Astrocyte (in vitro differentiated cells and primary cell): ENCODE results near the gene ENO2. TPM values are rescaled to one million over a fixed set of nuclear protein-coding genes. Genes with fewer than 3 reads are reported as not detected.
A peak's percentile ranks its signal among the peaks of the same experiment; 100 is the strongest.

Experiments
- DNase-seq: peaks from one replicate; pipeline ENCODE4 v3.0.0-alpha.2; 2010; ENCODE audit warnings: low read depth
- FAIRE-seq: peaks from 2 replicates; lab custom pipeline; 2011; peaks lifted over from hg19 to GRCh38; lab: Jason Lieb, UNC
- H2AFZ ChIP-seq: 2 replicates; pipeline ENCODE4 v1.6.0; 2012; ENCODE audit warnings: low read depth, low read length, inconsistent platforms
- H3K27ac ChIP-seq: 2 replicates; pipeline ENCODE4 v1.5.1; 2011; ENCODE audit warnings: low read depth, low read length, inconsistent platforms
- H3K27me3 ChIP-seq: 2 replicates; pipeline ENCODE4 v1.6.0; 2011; ENCODE audit warnings: low read length, inconsistent platforms; ENCODE audit not compliant: insufficient read depth
- H3K36me3 ChIP-seq: 2 replicates; pipeline ENCODE4 v1.5.1; 2011; ENCODE audit warnings: low read length, inconsistent platforms; ENCODE audit not compliant: insufficient read depth
- H3K4me1 ChIP-seq: 2 replicates; pipeline ENCODE4 v1.5.1; 2011; ENCODE audit warnings: low read length, inconsistent platforms; ENCODE audit not compliant: insufficient read depth
- H3K4me2 ChIP-seq: 2 replicates; pipeline ENCODE4 v1.6.0; 2012; ENCODE audit warnings: low read length, inconsistent platforms
- H3K4me3 ChIP-seq: 2 replicates; pipeline ENCODE4 v1.5.1; 2011; ENCODE audit warnings: low read depth, mild to moderate bottlenecking, low read length, inconsistent platforms; ENCODE audit not compliant: insufficient read depth
- H3K79me2 ChIP-seq: 2 replicates; pipeline ENCODE4 v1.6.0; 2012; ENCODE audit warnings: mild to moderate bottlenecking, low read length, inconsistent platforms; ENCODE audit not compliant: insufficient read depth
- H3K9ac ChIP-seq: 2 replicates; pipeline ENCODE4 v1.6.0; 2012; ENCODE audit warnings: mild to moderate bottlenecking, low read length, inconsistent platforms
- H3K9me3 ChIP-seq: 2 replicates; pipeline ENCODE4 v1.5.1; 2012; ENCODE audit warnings: low read depth, mild to moderate bottlenecking, low read length, inconsistent platforms; ENCODE audit not compliant: insufficient read depth
- H4K20me1 ChIP-seq: 2 replicates; pipeline ENCODE4 v1.6.0; 2012; ENCODE audit warnings: low read length, inconsistent platforms; ENCODE audit not compliant: insufficient read depth
- H3K27ac Mint-ChIP-seq: one replicate; pipeline ENCODE4 v1.8.0; 2021; ENCODE audit warnings: mild to moderate bottlenecking, mixed read lengths; ENCODE audit not compliant: unreplicated experiment
- H3K27me3 Mint-ChIP-seq: one replicate; pipeline ENCODE4 v1.8.0; 2021; ENCODE audit warnings: low read depth, mixed read lengths; ENCODE audit not compliant: unreplicated experiment
- H3K36me3 Mint-ChIP-seq: one replicate; pipeline ENCODE4 v1.8.0; 2021; ENCODE audit warnings: low read depth, mixed read lengths; ENCODE audit not compliant: unreplicated experiment
- H3K4me1 Mint-ChIP-seq: one replicate; pipeline ENCODE4 v1.8.0; 2021; ENCODE audit warnings: low read depth, mixed read lengths; ENCODE audit not compliant: unreplicated experiment
- H3K4me3 Mint-ChIP-seq: one replicate; pipeline ENCODE4 v1.8.0; 2021; ENCODE audit warnings: mild to moderate bottlenecking, moderate library complexity, mixed read lengths; ENCODE audit not compliant: unreplicated experiment
- H3K9me3 Mint-ChIP-seq: one replicate; pipeline ENCODE4 v1.8.0; 2021; ENCODE audit warnings: mild to moderate bottlenecking, mixed read lengths; ENCODE audit not compliant: unreplicated experiment
- CTCF ChIP-seq: IDR thresholded peaks from 2 replicates; pipeline ENCODE4 v1.5.1; 2011; ENCODE audit warnings: low read depth, mild to moderate bottlenecking, inconsistent platforms, low read length, moderate library complexity; ENCODE audit not compliant: insufficient read depth
- EZH2 ChIP-seq: IDR thresholded peaks from 2 replicates; pipeline ENCODE4 v1.6.1; 2012; ENCODE audit warnings: mild to moderate bottlenecking, low read length, inconsistent platforms; ENCODE audit not compliant: insufficient read depth
- total RNA-seq: library from RNA; stranded (reverse); gene quantifications from 2 replicates; pipeline ENCODE4 v1.2.1, GENCODE V29; 2021

The ENO2 gene
- total RNA-seq, 1 donor from 2014 or later, result 46.4 TPM

GRCh38 chr12:6952863-6953441 is 38.6 kb downstream of the ENO2 start:
- Histone ChIP-seq H2AFZ (peak overlapping the region; percentile 56), H3K36me3 (no peaks in the 10 kb centered on the region), H3K9ac (no peak overlapping the region), H3K9me3 (no peaks in the 10 kb centered on the region), H3K4me1 (peaks cover 19% of the 10 kb centered on the region), H3K27me3 (no peaks in the 10 kb centered on the region), H3K4me2 (peak overlapping the region; percentile 42), H3K4me3 (no peak overlapping the region), H3K27ac (no peak overlapping the region), H3K79me2 (no peaks in the 10 kb centered on the region), H4K20me1 (no peaks in the 10 kb centered on the region)
- TF ChIP-seq CTCF (no peak), EZH2 (no peak)
- Mint-ChIP-seq H3K27ac (peak overlapping the region; percentile 55), H3K36me3 (peaks cover 2% of the 10 kb centered on the region), H3K9me3 (no peaks in the 10 kb centered on the region), H3K4me1 (peaks cover 19% of the 10 kb centered on the region), H3K27me3 (peaks cover 4% of the 10 kb centered on the region), H3K4me3 (no peak overlapping the region)
- DNase-seq, result no peak
- no peak for FAIRE-seq

GRCh38 chr12:6953442-6954315 is 39.3 kb downstream of the ENO2 start:
- peaks cover 2% of the 10 kb centered on the region for H3K36me3 Mint-ChIP-seq
- FAIRE-seq, result no peak
- H3K4me1 Mint-ChIP-seq, result peaks cover 22% of the 10 kb centered on the region
- peak overlapping the region; percentile 63 for H2AFZ ChIP-seq
- no peaks in the 10 kb centered on the region for H4K20me1 ChIP-seq
- H3K27me3 Mint-ChIP-seq, result peaks cover 4% of the 10 kb centered on the region
- H3K27ac Mint-ChIP-seq, result no peak overlapping the region
- H3K4me1 ChIP-seq, result peaks cover 19% of the 10 kb centered on the region
- H3K9me3 Mint-ChIP-seq, result no peaks in the 10 kb centered on the region
- peak overlapping the region; percentile 20 for H3K9ac ChIP-seq
- no peak for TF ChIP-seq CTCF
- TF ChIP-seq EZH2, result no peak
- H3K9me3 ChIP-seq, result no peaks in the 10 kb centered on the region
- peak overlapping the region; percentile 29 for H3K4me3 Mint-ChIP-seq
- H3K79me2 ChIP-seq, result no peaks in the 10 kb centered on the region
- no peak overlapping the region for H3K4me3 ChIP-seq
- peak; percentile 20 for DNase-seq
- H3K27ac ChIP-seq, result no peak overlapping the region
- H3K27me3 ChIP-seq, result no peaks in the 10 kb centered on the region
- H3K36me3 ChIP-seq, result no peaks in the 10 kb centered on the region
- peak overlapping the region; percentile 42 for H3K4me2 ChIP-seq
